Upper lobe of left lung (tissue), 6 donors: Measurements from ENCODE around the gene DIO3. TPM values are rescaled to one million over a fixed set of nuclear protein-coding genes. Genes with fewer than 3 reads are reported as not detected.

ENCODE experiments used
- ATAC-seq, 2 donors: fragments of 200-7000 bp; cut with Tn5 transposase; one replicate each; pipeline ENCODE4 v1.9.1; 2022; ENCODE audit warnings: mild to moderate bottlenecking in 2 of 2, moderate library complexity in 2 of 2; ENCODE audit not compliant: low FRiP score in 2 of 2
- DNase-seq, 2 donors: peaks; one replicate each; pipeline ENCODE4 v3.0.0-alpha.2; 2019 to 2020
- H3K27ac ChIP-seq, 4 donors: fragments of 200-600 bp; sonication (generic); one replicate each; pipeline ENCODE4 v1.5.1; 2016 to 2019
- H3K27me3 ChIP-seq, 4 donors: fragments of 200-600 bp; sonication (generic); one replicate each; pipeline ENCODE4 v1.5.1; 2017 to 2019
- H3K36me3 ChIP-seq, 4 donors: fragments of 200-600 bp; sonication (generic); one replicate each; pipeline ENCODE4 v1.5.1; 2016 to 2019
- H3K4me1 ChIP-seq, 4 donors: fragments of 200-600 bp; sonication (generic); one replicate each; pipeline ENCODE4 v1.5.1; 2018 to 2019
- H3K4me3 ChIP-seq, 4 donors: fragments of 200-600 bp; sonication (generic); one replicate each; pipeline ENCODE4 v1.5.1; 2017 to 2019; ENCODE audit warnings: mild to moderate bottlenecking in 2 of 4, moderate library complexity in 1 of 4
- H3K9me3 ChIP-seq, 4 donors: fragments of 200-600 bp; sonication (generic); one replicate each; pipeline ENCODE4 v1.5.1; 2018 to 2019
- CTCF ChIP-seq, 6 experiments: fragments of 450-650 bp in 4 of 6; fragments of 200-600 bp in 2 of 6; sonication (generic) in 2 of 6; IDR thresholded peaks; one replicate each; pipeline ENCODE4 v1.5.1; 2016 to 2019; ENCODE audit warnings: antibody characterized with exemption in 6 of 6
- EP300 ChIP-seq, 4 donors: sonication (generic); formaldehyde crosslinking; IDR thresholded peaks; one replicate each; pipeline ENCODE4 v1.5.1; 2017; ENCODE audit warnings: antibody characterized with exemption in 4 of 4, control low read depth in 2 of 4
- POLR2A ChIP-seq, 4 donors: fragments of 450-650 bp; IDR thresholded peaks; one replicate each; pipeline ENCODE4 v1.5.1; 2016 to 2017; ENCODE audit warnings: antibody characterized with exemption in 4 of 4, mild to moderate bottlenecking in 2 of 4
- POLR2AphosphoS5 ChIP-seq, 2 donors: sonication (generic); formaldehyde crosslinking; IDR thresholded peaks; one replicate each; pipeline ENCODE4 v1.5.1; 2017; ENCODE audit warnings: antibody characterized with exemption in 2 of 2
- WGBS, 2 donors: methylation state at CpG; one replicate each; pipeline ENCODE4 v1.1.5; 2017 to 2018; 5-methylcytosine and 5-hydroxymethylcytosine counted together
- total RNA-seq, 6 donors: library from RNA; depleted of rRNA in 4 of 6; stranded (reverse); fragments of >200 nt in 4 of 6; gene quantifications; one replicate each; pipeline versions ENCODE4 v1.1.0 to v1.2.1, GENCODE V29; 2016 to 2021
- donor health status: DM: no; HTN: no; CAD: no; lungs with moderate emphysema.
- donor health status: DM: no; HTN: yes; CAD: no; lungs with severe emphysema.

Gene DIO3
- total RNA-seq, 6 donors from 2014 or later, result 0.30 to 3.6 (median 1.9) TPM

- no peak overlapping the region for H3K4me3 ChIP-seq
- no peak overlapping the region for H3K27ac ChIP-seq
- WGBS, 2 donors, result 63 to 72% methylated on average over 6 to 8 of the region's 8 CpGs
- no peaks in the 10 kb centered on the region for H3K36me3 ChIP-seq
- DNase-seq (no peak), ATAC-seq (no peak)
- H3K4me1 ChIP-seq, result peaks cover 7 to 12% (median 8%) of the 10 kb centered on the region in 4 donors
- H3K9me3 ChIP-seq, result no peaks in the 10 kb centered on the region
- no peak for TF ChIP-seq POLR2A (IDR thresholded peaks at IDR 0.05)
- TF ChIP-seq CTCF (IDR thresholded peaks at IDR 0.05), result no peak
- TF ChIP-seq EP300 (IDR thresholded peaks at IDR 0.05), result no peak
- TF ChIP-seq POLR2AphosphoS5 (IDR thresholded peaks at IDR 0.05), result no peak
- no peaks in the 10 kb centered on the region for H3K27me3 ChIP-seq
Measured at GRCh38 chr14:101595887-101596721, 34.8 kb downstream of the DIO3 start.

GRCh38 chr14:101596742-101597141 is 35.4 kb downstream of the DIO3 start:
- Histone ChIP-seq H3K27ac (no peak overlapping the region), H3K4me3 (no peak overlapping the region), H3K36me3 (no peaks in the 10 kb centered on the region), H3K4me1 (peaks cover 7 to 12% (median 8%) of the 10 kb centered on the region in 4 donors), H3K27me3 (no peaks in the 10 kb centered on the region), H3K9me3 (no peaks in the 10 kb centered on the region)
- WGBS, 2 donors, result 65 to 76% methylated on average over 7 of the region's 7 CpGs
- DNase-seq (no peak), ATAC-seq (no peak)
- TF ChIP-seq POLR2AphosphoS5 (IDR thresholded peaks at IDR 0.05) (no peak), CTCF (IDR thresholded peaks at IDR 0.05) (no peak), EP300 (IDR thresholded peaks at IDR 0.05) (no peak), POLR2A (IDR thresholded peaks at IDR 0.05) (no peak)

GRCh38 chr14:101598159-101598558 is 36.9 kb downstream of the DIO3 start:
- 90 to 95% methylated on average over 4 to 6 of the region's 6 CpGs for WGBS, 2 donors
- H3K4me3 ChIP-seq, result no peak overlapping the region
- H3K9me3 ChIP-seq, result no peaks in the 10 kb centered on the region
- H3K4me1 ChIP-seq, result peaks cover 7 to 12% (median 8%) of the 10 kb centered on the region in 4 donors
- no peak overlapping the region for H3K27ac ChIP-seq
- no peaks in the 10 kb centered on the region for H3K27me3 ChIP-seq
- TF ChIP-seq POLR2A (IDR thresholded peaks at IDR 0.05) (no peak), POLR2AphosphoS5 (IDR thresholded peaks at IDR 0.05) (no peak), EP300 (IDR thresholded peaks at IDR 0.05) (no peak), CTCF (IDR thresholded peaks at IDR 0.05) (no peak)
- ATAC-seq (no peak), DNase-seq (no peak)
- no peaks in the 10 kb centered on the region for H3K36me3 ChIP-seq

GRCh38 chr14:101598571-101599233 is 37.4 kb downstream of the DIO3 start:
- Histone ChIP-seq H3K4me1 (peaks cover 7 to 12% (median 8%) of the 10 kb centered on the region in 4 donors), H3K36me3 (no peaks in the 10 kb centered on the region), H3K27ac (no peak overlapping the region), H3K27me3 (no peaks in the 10 kb centered on the region), H3K9me3 (no peaks in the 10 kb centered on the region), H3K4me3 (no peak overlapping the region)
- ATAC-seq (no peak), DNase-seq (no peak)
- WGBS, 2 donors, result 88 to 89% methylated on average over 8 to 9 of the region's 9 CpGs
- TF ChIP-seq CTCF (IDR thresholded peaks at IDR 0.05), result no peak
- TF ChIP-seq POLR2A (IDR thresholded peaks at IDR 0.05), result no peak
- no peak for TF ChIP-seq POLR2AphosphoS5 (IDR thresholded peaks at IDR 0.05)
- no peak for TF ChIP-seq EP300 (IDR thresholded peaks at IDR 0.05)
